GM13976 (cell line): ENCODE measurements around the gene TTLL5.

Source experiments
- DNase-seq: peaks from one replicate; pipeline ENCODE4 v3.0.0; 2012; ENCODE audit warnings: low spot score
- CTCF ChIP-seq: IDR thresholded peaks from 2 replicates; pipeline ENCODE4 v1.5.1; 2012; ENCODE audit warnings: borderline replicate concordance, mild to moderate bottlenecking; ENCODE audit not compliant: insufficient read depth; ENCODE audit errors: extremely low read depth, missing control alignments, control extremely low read depth
- in situ Hi-C: fragments of 300-500 bp; cut with MboI; formaldehyde crosslinking; loops from one replicate; pipeline ENCODE4 v1.12.0; 2022; ENCODE audit warnings: low sequenced_read_pairs, mixed read lengths, inconsistent platforms; ENCODE audit not compliant: unreplicated experiment

Gene TTLL5

GRCh38 chr14:75720116-75720515, 59.1 kb downstream of the TTLL5 start:
- in situ Hi-C loops: loop anchor here (25.0 kb wide), 1 partner anchor 642 kb away; no protein-coding TSS in a partner anchor
- DNase-seq: no peak
- TF ChIP-seq CTCF: no peak

- in situ Hi-C loops: loop anchor here (25.0 kb wide), 1 partner anchor 641 kb away; no protein-coding TSS in a partner anchor
- no peak for DNase-seq
- TF ChIP-seq CTCF: no peak
Measured at GRCh38 chr14:75720842-75721498, 59.9 kb downstream of the TTLL5 start.

GRCh38 chr14:75723716-75724115, 62.7 kb downstream of the TTLL5 start:
- in situ Hi-C loops: loop anchor here (25.0 kb wide), 1 partner anchor 639 kb away; no protein-coding TSS in a partner anchor
- TF ChIP-seq CTCF: no peak
- DNase-seq: no peak

- DNase-seq: peak; percentile 7
- in situ Hi-C loops: loop anchor here (25.0 kb wide), 1 partner anchor 638 kb away; no protein-coding TSS in a partner anchor
- TF ChIP-seq CTCF: no peak
Measured at GRCh38 chr14:75724414-75725204, 63.6 kb downstream of the TTLL5 start.

- DNase-seq: no peak
- in situ Hi-C loops: no loop called here
- no peak for TF ChIP-seq CTCF
Measured at GRCh38 chr14:75725481-75725880, 64.4 kb downstream of the TTLL5 start.

GRCh38 chr14:75726321-75726720, 65.3 kb downstream of the TTLL5 start:
- no peak for TF ChIP-seq CTCF
- DNase-seq: no peak
- in situ Hi-C loops: no loop called here
